SK-N-SH (cell line): ENCODE measurements around the gene KLHL35. TPM values are rescaled to one million over a fixed set of nuclear protein-coding genes. Genes with fewer than 3 reads are reported as not detected.

Source experiments
- CTCF ChIA-PET: fragments of 300-600, 350-600 bp; formaldehyde crosslinking; extraction: SDS; loops from one replicate; lab custom pipeline; 2021; lab: Yijun Ruan, JAX
- POLR2A ChIA-PET: fragments of 350-600 bp; sonication (Branson Sonifier 250); formaldehyde crosslinking; extraction: SDS; loops from one replicate; lab custom pipeline; 2020; ENCODE audit warnings: antibody characterized with exemption, inconsistent platforms; lab: Yijun Ruan, JAX
- DNase-seq: peaks from one replicate; pipeline ENCODE4 v3.0.0; 2012
- H2AFZ ChIP-seq: fragments of 200-600 bp; sonication (generic); 2 replicates; pipeline ENCODE4 v1.8.1; 2016; ENCODE audit warnings: antibody characterized with exemption, mild to moderate bottlenecking, low read depth
- H3F3A ChIP-seq: fragments of 200-600 bp; sonication (generic); replicated peaks from 2 replicates; pipeline ENCODE3; 2016; ENCODE audit warnings: antibody characterized with exemption, mild to moderate bottlenecking; ENCODE audit not compliant: insufficient read depth
- H3K27ac ChIP-seq, 2 experiments: fragments of 200-500 bp in 1 of 2; fragments of 200-600 bp in 1 of 2; sonication (Bioruptor generic) in 1 of 2; sonication (generic), shearing (Covaris generic) in 1 of 2; 2 replicates each; pipeline versions ENCODE4 v1.5.1 to v1.6.1; 2014 to 2016; ENCODE audit warnings: low read depth in 2 of 2, inconsistent platforms in 1 of 2, low read length in 1 of 2, mild to moderate bottlenecking in 1 of 2, mixed read lengths in 1 of 2
- H3K27me3 ChIP-seq: fragments of 200-600 bp; sonication (generic), shearing (Covaris generic); 2 replicates; pipeline ENCODE4 v1.6.1; 2016; ENCODE audit warnings: mixed run types; ENCODE audit not compliant: insufficient read depth
- H3K36me3 ChIP-seq, 2 experiments: fragments of 200-500 bp in 1 of 2; fragments of 200-600 bp in 1 of 2; sonication (Bioruptor generic) in 1 of 2; sonication (generic) in 1 of 2; replicated peaks in 1 of 2; 2 replicates each; pipeline versions ENCODE3 to v1.5.1; 2014 to 2016; ENCODE audit warnings: low read length in 1 of 2, mild to moderate bottlenecking in 1 of 2; ENCODE audit not compliant: insufficient read depth in 2 of 2, control insufficient read depth in 1 of 2
- H3K4me1 ChIP-seq, 2 experiments: fragments of 200-500 bp in 1 of 2; fragments of 200-600 bp in 1 of 2; sonication (Bioruptor generic) in 1 of 2; sonication (generic), shearing (Covaris generic) in 1 of 2; 2 replicates each; pipeline versions ENCODE4 v1.5.1 to v1.6.1; 2014 to 2016; ENCODE audit warnings: low read depth in 1 of 2, low read length in 1 of 2, mixed run types in 1 of 2; ENCODE audit not compliant: insufficient read depth in 2 of 2, control insufficient read depth in 1 of 2
- H3K4me2 ChIP-seq: fragments of 200-600 bp; sonication (generic), shearing (Covaris generic); 2 replicates; pipeline ENCODE4 v1.6.1; 2017; ENCODE audit warnings: mixed run types
- H3K4me3 ChIP-seq, 2 experiments: fragments of 200-500 bp in 1 of 2; fragments of 200-600 bp in 1 of 2; sonication (Bioruptor generic) in 1 of 2; sonication (generic), shearing (Covaris generic) in 1 of 2; 2 replicates each; pipeline versions ENCODE4 v1.5.1 to v1.8.1; 2014 to 2016; ENCODE audit warnings: low read depth in 2 of 2, inconsistent platforms in 1 of 2, low read length in 1 of 2, mild to moderate bottlenecking in 1 of 2, mixed read lengths in 1 of 2, moderate library complexity in 1 of 2
- H3K79me2 ChIP-seq: fragments of 200-600 bp; sonication (generic); 2 replicates; pipeline ENCODE4 v1.8.1; 2017; ENCODE audit warnings: mild to moderate bottlenecking; ENCODE audit not compliant: insufficient read depth
- H3K9ac ChIP-seq: fragments of 200-600 bp; sonication (generic); 2 replicates; pipeline ENCODE4 v1.6.1; 2017; ENCODE audit warnings: mixed run types
- H3K9me2 ChIP-seq: fragments of 200-600 bp; sonication (generic); 2 replicates; pipeline ENCODE4 v1.6.1; 2017; ENCODE audit warnings: mixed run types
- H3K9me3 ChIP-seq: fragments of 200-600 bp; sonication (generic); 2 replicates; pipeline ENCODE4 v1.6.1; 2017; ENCODE audit warnings: mixed run types, mild to moderate bottlenecking, moderate library complexity
- H4K20me1 ChIP-seq: fragments of 200-600 bp; sonication (generic); 2 replicates; pipeline ENCODE4 v1.6.1; 2017; ENCODE audit warnings: mild to moderate bottlenecking, mixed run types; ENCODE audit not compliant: insufficient read depth
- CHD2 ChIP-seq: fragments of 150-350 bp; IDR thresholded peaks from 2 replicates; pipeline ENCODE4 v1.6.1; 2018; ENCODE audit warnings: low read length; ENCODE audit not compliant: partially characterized antibody
- CTCF ChIP-seq: fragments of 200-600 bp; sonication (generic); IDR thresholded peaks from 2 replicates; pipeline ENCODE4 v1.6.1; 2017; ENCODE audit warnings: antibody characterized with exemption, mild to moderate bottlenecking, moderate library complexity
- EZH2phosphoT487 ChIP-seq: fragments of 200-600 bp; sonication (generic); IDR thresholded peaks from 2 replicates; pipeline ENCODE4 v1.6.1; 2017; ENCODE audit warnings: low read depth, mixed run types, mild to moderate bottlenecking, antibody characterized with exemption, moderate library complexity, borderline replicate concordance
- FOXJ3 ChIP-seq: sonication (generic); formaldehyde crosslinking; IDR thresholded peaks from 2 replicates; pipeline ENCODE4 v1.5.1; 2020; ENCODE audit warnings: mild to moderate bottlenecking, missing genetic modification reagents
- FOXM1 ChIP-seq: IDR thresholded peaks from 2 replicates; pipeline ENCODE4 v1.4.0; 2012; ENCODE audit warnings: low read depth, mild to moderate bottlenecking
- GATA2 ChIP-seq: sonication (generic); formaldehyde crosslinking; IDR thresholded peaks from 2 replicates; pipeline ENCODE4 v1.5.0; 2020; ENCODE audit warnings: mild to moderate bottlenecking, missing genetic modification reagents
- IRF3 ChIP-seq: fragments of 150-350 bp; IDR thresholded peaks from 2 replicates; pipeline ENCODE4 v1.6.1; 2016; ENCODE audit warnings: mild to moderate bottlenecking, low read depth, low read length
- POLR2AphosphoS5 ChIP-seq: IDR thresholded peaks from 2 replicates; pipeline ENCODE4 v1.6.1; 2012; ENCODE audit warnings: low read depth, low read length
- RAD21 ChIP-seq: IDR thresholded peaks from 2 replicates; pipeline ENCODE4 v1.6.1; 2012; ENCODE audit warnings: mild to moderate bottlenecking, low read length
- RCOR1 ChIP-seq: fragments of 150-350 bp; IDR thresholded peaks from 2 replicates; pipeline ENCODE4 v1.6.1; 2017; ENCODE audit warnings: antibody characterized with exemption, low read length
- TAF1 ChIP-seq: IDR thresholded peaks from 2 replicates; pipeline ENCODE4 v1.6.1; 2012; ENCODE audit warnings: low read depth, mild to moderate bottlenecking, low read length, moderate library complexity, borderline replicate concordance
- TCF12 ChIP-seq: IDR thresholded peaks from 2 replicates; pipeline ENCODE4 v1.4.0; 2012
- YY1 ChIP-seq: IDR thresholded peaks from 2 replicates; pipeline ENCODE4 v1.4.0; 2012; ENCODE audit warnings: low read depth, mild to moderate bottlenecking
- WGBS: methylation state at CpG from one replicate; pipeline ENCODE4 v1.1.6; 2017; ENCODE audit warnings: low lambda C conversion rate; 5-methylcytosine and 5-hydroxymethylcytosine counted together
- polyA plus RNA-seq, 3 experiments: library from polyadenylated mRNA; depleted of rRNA; stranded (reverse); fragments of >200 nt; gene quantifications; 2 replicates each; pipeline ENCODE4 v1.2.3, GENCODE V29; 2012

Gene KLHL35
- polyA plus RNA-seq, 1 of the 3 experiments (the other 2 are of a cell fraction): 1.7 TPM

- peak; percentile 60 for DNase-seq
- H3K4me2 ChIP-seq: no peak overlapping the region
- H3K4me3 ChIP-seq: no peak overlapping the region
- CTCF ChIA-PET: interaction anchor here (0.8 to 1.1 kb wide), 2 partner anchors 13 to 32 kb away, joined by 4 to 8 read pairs; no protein-coding TSS in a partner anchor
- no peak for TF ChIP-seq EZH2phosphoT487
- no peak for TF ChIP-seq IRF3
- TF ChIP-seq RCOR1: no peak
- no peak for TF ChIP-seq GATA2 (CRISPR knock-in tag)
- TF ChIP-seq FOXM1: no peak
- no peak for TF ChIP-seq RAD21
- peaks cover 7% of the 10 kb centered on the region; the same call in 1 of the 2 replicates for H3K79me2 ChIP-seq
- peak overlapping the region in 1 of 2 experiments; percentile 55; a peak in 1 of 4 replicates for H3K27ac ChIP-seq
- H3K4me1 ChIP-seq: peaks cover 11 to 23% of the 10 kb centered on the region in 2 experiments; a peak in 2 of 4 replicates
- H3K9ac ChIP-seq: no peak overlapping the region
- WGBS: 73% methylated on average over 4 of the region's 11 CpGs
- H3K9me3 ChIP-seq: no peaks in the 10 kb centered on the region
- no peaks in the 10 kb centered on the region for H3K27me3 ChIP-seq
- no peaks in the 10 kb centered on the region for H4K20me1 ChIP-seq
- POLR2A ChIA-PET: interaction anchor here (0.6 to 1.5 kb wide), 4 partner anchors 9 to 439 kb away, joined by 3 to 5 read pairs (median 4); no protein-coding TSS in a partner anchor
- peaks cover 29% of the 10 kb centered on the region for H3F3A ChIP-seq
- peaks cover 6 to 11% of the 10 kb centered on the region in 2 experiments for H3K36me3 ChIP-seq
- no peak overlapping the region for H2AFZ ChIP-seq
- H3K9me2 ChIP-seq: no peaks in the 10 kb centered on the region
Observed at GRCh38 chr11:75421035-75421602, 11.9 kb downstream of the KLHL35 start.

- H3K79me2 ChIP-seq: peaks cover 7% of the 10 kb centered on the region; the same call in 1 of the 2 replicates
- no peak overlapping the region for H3K9ac ChIP-seq
- DNase-seq: no peak
- H3K9me2 ChIP-seq: no peaks in the 10 kb centered on the region
- no peaks in the 10 kb centered on the region for H3K9me3 ChIP-seq
- no peak overlapping the region for H3K4me3 ChIP-seq
- peaks cover 11 to 23% of the 10 kb centered on the region in 2 experiments; a peak in 2 of 4 replicates for H3K4me1 ChIP-seq
- no peaks in the 10 kb centered on the region for H4K20me1 ChIP-seq
- no peak for TF ChIP-seq YY1
- no peak for TF ChIP-seq POLR2AphosphoS5
- no peak for TF ChIP-seq CTCF
- no peak for TF ChIP-seq TAF1
- TF ChIP-seq FOXJ3: no peak
- TF ChIP-seq TCF12: no peak
- no peak for TF ChIP-seq IRF3
- TF ChIP-seq CHD2: no peak
- H3K27me3 ChIP-seq: no peaks in the 10 kb centered on the region
- H3K27ac ChIP-seq: peak overlapping the region; percentile 55 to 92; a peak in 2 of 4 replicates
- peaks cover 32% of the 10 kb centered on the region for H3F3A ChIP-seq
- ChIA-PET CTCF (interaction anchor here (0.7 to 1.8 kb wide), 6 partner anchors 12 to 140 kb away, joined by 3 to 8 read pairs (median 4); no protein-coding TSS in a partner anchor), POLR2A (interaction anchor here (0.9 to 1.5 kb wide), 3 partner anchors 9 to 17 kb away, joined by 3 to 5 read pairs (median 4); no protein-coding TSS in a partner anchor)
- H3K4me2 ChIP-seq: no peak overlapping the region
- H2AFZ ChIP-seq: no peak overlapping the region
- peaks cover 6 to 11% of the 10 kb centered on the region in 2 experiments for H3K36me3 ChIP-seq
- WGBS: 90% methylated on average over 14 of the region's 14 CpGs
Observed at GRCh38 chr11:75420224-75421034, 12.6 kb downstream of the KLHL35 start.
